ENCODE data around the gene ZNF385B.

Gene ZNF385B

GRCh38 chr2:179424571-179424970 lies 436.8 kb downstream of the ZNF385B start:
- Histone ChIP-seq H3K36me3 (ENCODE audit: control insufficient read depth, insufficient read depth, low read length) (no peaks in the 10 kb centered on the region), H3K4me3 (ENCODE audit: low read length) (no peak overlapping the region), H3K27me3 (ENCODE audit: control insufficient read depth, insufficient read depth, low read length) (no peaks in the 10 kb centered on the region), H3K4me1 (ENCODE audit: control insufficient read depth, insufficient read depth, low read length) (no peaks in the 10 kb centered on the region), H3K9me3 (ENCODE audit: control insufficient read depth, low read length) (no peaks in the 10 kb centered on the region), H3K9ac (ENCODE audit: low read length) (no peak overlapping the region)

- Histone ChIP-seq H3K27me3 (ENCODE audit: control insufficient read depth, insufficient read depth, low read length) (no peaks in the 10 kb centered on the region), H3K4me1 (ENCODE audit: control insufficient read depth, insufficient read depth, low read length) (no peaks in the 10 kb centered on the region), H3K4me3 (ENCODE audit: low read length) (no peak overlapping the region), H3K9me3 (ENCODE audit: control insufficient read depth, low read length) (no peaks in the 10 kb centered on the region), H3K9ac (ENCODE audit: low read length) (no peak overlapping the region), H3K36me3 (ENCODE audit: control insufficient read depth, insufficient read depth, low read length) (no peaks in the 10 kb centered on the region)
These were observed 439.3 kb downstream of the ZNF385B start for GRCh38 chr2:179422037-179422643.

- H3K9me3 ChIP-seq (ENCODE audit: control insufficient read depth, low read length) = no peaks in the 10 kb centered on the region
- H3K4me1 ChIP-seq (ENCODE audit: control insufficient read depth, insufficient read depth, low read length) = no peaks in the 10 kb centered on the region
- H3K9ac ChIP-seq (ENCODE audit: low read length) = no peak overlapping the region
- no peaks in the 10 kb centered on the region for H3K27me3 ChIP-seq (ENCODE audit: control insufficient read depth, insufficient read depth, low read length)
- H3K4me3 ChIP-seq (ENCODE audit: low read length) = no peak overlapping the region
- no peaks in the 10 kb centered on the region for H3K36me3 ChIP-seq (ENCODE audit: control insufficient read depth, insufficient read depth, low read length)
These were observed 443.9 kb downstream of the ZNF385B start for GRCh38 chr2:179417436-179417949.

- H3K4me3 ChIP-seq (ENCODE audit: low read length) = no peak overlapping the region
These were observed 449.3 kb downstream of the ZNF385B start for GRCh38 chr2:179412112-179412511.

GRCh38 chr2:179410552-179411356 lies 450.7 kb downstream of the ZNF385B start:
- Histone ChIP-seq H3K4me3 (ENCODE audit: low read length) (no peak overlapping the region), H3K9me3 (ENCODE audit: control insufficient read depth, low read length) (no peaks in the 10 kb centered on the region), H3K36me3 (ENCODE audit: control insufficient read depth, insufficient read depth, low read length) (no peaks in the 10 kb centered on the region), H3K4me1 (ENCODE audit: control insufficient read depth, insufficient read depth, low read length) (no peaks in the 10 kb centered on the region), H3K27me3 (ENCODE audit: control insufficient read depth, insufficient read depth, low read length) (no peaks in the 10 kb centered on the region), H3K9ac (ENCODE audit: low read length) (no peak overlapping the region)

More at GRCh38 chr2:179412112-179412511, 449.3 kb downstream of the ZNF385B start:
- no peaks in the 10 kb centered on the region for H3K36me3 ChIP-seq (ENCODE audit: control insufficient read depth, insufficient read depth, low read length)
- no peak overlapping the region for H3K9ac ChIP-seq (ENCODE audit: low read length)
- H3K9me3 ChIP-seq (ENCODE audit: control insufficient read depth, low read length) = no peaks in the 10 kb centered on the region
- no peaks in the 10 kb centered on the region for H3K27me3 ChIP-seq (ENCODE audit: control insufficient read depth, insufficient read depth, low read length)
- H3K4me1 ChIP-seq (ENCODE audit: control insufficient read depth, insufficient read depth, low read length) = no peaks in the 10 kb centered on the region

- Histone ChIP-seq H3K4me1 (ENCODE audit: control insufficient read depth, insufficient read depth, low read length) (no peaks in the 10 kb centered on the region), H3K9me3 (ENCODE audit: control insufficient read depth, low read length) (no peaks in the 10 kb centered on the region), H3K27me3 (ENCODE audit: control insufficient read depth, insufficient read depth, low read length) (no peaks in the 10 kb centered on the region), H3K36me3 (ENCODE audit: control insufficient read depth, insufficient read depth, low read length) (no peaks in the 10 kb centered on the region), H3K9ac (ENCODE audit: low read length) (no peak overlapping the region), H3K4me3 (ENCODE audit: low read length) (no peak overlapping the region)
These were observed 457.8 kb downstream of the ZNF385B start for GRCh38 chr2:179403624-179404023.

- H3K4me3 ChIP-seq (ENCODE audit: low read length) = no peak overlapping the region
- no peaks in the 10 kb centered on the region for H3K4me1 ChIP-seq (ENCODE audit: control insufficient read depth, insufficient read depth, low read length)
- no peaks in the 10 kb centered on the region for H3K36me3 ChIP-seq (ENCODE audit: control insufficient read depth, insufficient read depth, low read length)
- H3K9me3 ChIP-seq (ENCODE audit: control insufficient read depth, low read length) = no peaks in the 10 kb centered on the region
- H3K27me3 ChIP-seq (ENCODE audit: control insufficient read depth, insufficient read depth, low read length) = no peaks in the 10 kb centered on the region
- no peak overlapping the region for H3K9ac ChIP-seq (ENCODE audit: low read length)
These were observed 467.9 kb downstream of the ZNF385B start for GRCh38 chr2:179393481-179393880.

All from mucosa of stomach (tissue), 1 donor.